WTC11 (cell line): Measurements from ENCODE around the gene UGDH. TPM values are rescaled to one million over a fixed set of nuclear protein-coding genes. Genes with fewer than 3 reads are reported as not detected.

ENCODE experiments used
- ATAC-seq: fragments of 200-7000 bp; cut with Tn5 transposase; 2 replicates; pipeline ENCODE4 v1.10.0; 2021; ENCODE audit warnings: mild to moderate bottlenecking, moderate library complexity
- CTCF ChIA-PET: fragments of 300-600 bp; sonication (Branson Sonifier 250); formaldehyde crosslinking; loops from one replicate; lab custom pipeline; 2021; ENCODE audit warnings: antibody characterized with exemption; lab: Charles Lee
- POLR2A ChIA-PET: fragments of 350-600 bp; sonication (Branson Sonifier 250); formaldehyde crosslinking; loops from one replicate; lab custom pipeline; 2021; ENCODE audit warnings: antibody characterized with exemption; lab: Charles Lee
- DNase-seq: peaks from one replicate; pipeline ENCODE4 v3.0.0; 2021; ENCODE audit warnings: low spot score
- H3K27ac Mint-ChIP-seq: 2 replicates; pipeline ENCODE4 v1.8.0; 2021; ENCODE audit warnings: mixed read lengths
- H3K27me3 Mint-ChIP-seq: 2 replicates; pipeline ENCODE4 v1.8.0; 2021; ENCODE audit warnings: low read depth, mild to moderate bottlenecking, moderate library complexity, mixed read lengths
- H3K36me3 Mint-ChIP-seq: 2 replicates; pipeline ENCODE4 v1.8.0; 2021; ENCODE audit warnings: mixed read lengths
- H3K4me1 Mint-ChIP-seq: 2 replicates; pipeline ENCODE4 v1.8.0; 2022; ENCODE audit warnings: mixed read lengths
- H3K4me3 Mint-ChIP-seq: 2 replicates; pipeline ENCODE4 v1.8.0; 2021; ENCODE audit warnings: mild to moderate bottlenecking, moderate library complexity, mixed read lengths
- H3K9me3 Mint-ChIP-seq: 2 replicates; pipeline ENCODE4 v1.8.0; 2021; ENCODE audit warnings: mixed read lengths
- TCF7 ChIP-seq: sonication (generic); formaldehyde crosslinking; IDR thresholded peaks from 2 replicates; pipeline ENCODE4 v1.8.0; 2022; ENCODE audit warnings: mild to moderate bottlenecking, low read depth, missing genetic modification reagents, moderate library complexity
- TEAD4 ChIP-seq: sonication (generic); formaldehyde crosslinking; IDR thresholded peaks from 2 replicates; pipeline ENCODE4 v1.8.0; 2022; ENCODE audit warnings: mild to moderate bottlenecking, missing genetic modification reagents
- ZNF263 ChIP-seq: sonication (generic); formaldehyde crosslinking; IDR thresholded peaks from 2 replicates; pipeline ENCODE4 v1.8.1; 2022; ENCODE audit warnings: low read depth, mild to moderate bottlenecking, moderate library complexity, missing genetic modification reagents
- ZNF416 ChIP-seq: fragments of 250-450 bp; sonication (Bioruptor Pico); IDR thresholded peaks from 2 replicates; pipeline ENCODE4 v1.9.0; 2021; ENCODE audit warnings: mild to moderate bottlenecking, inconsistent platforms
- total RNA-seq: library from RNA; stranded (reverse); gene quantifications from 3 replicates; pipeline ENCODE4 v1.2.3, GENCODE V29; 2021
- TF ChIP-seq, protein P1 (sequence below): sonication (generic); formaldehyde crosslinking; conservative IDR thresholded peaks from 2 replicates; pipeline ENCODE4 v1.8.1; 2023; ENCODE audit warnings: mild to moderate bottlenecking, low read depth, missing genetic modification reagents, moderate library complexity
- TF ChIP-seq, protein P2 (sequence below): fragments of 250-450 bp; sonication (Bioruptor Pico); IDR thresholded peaks from 2 replicates; pipeline ENCODE4 v2.1.2; 2022; ENCODE audit warnings: mild to moderate bottlenecking, moderate library complexity
- TF ChIP-seq, protein P3 (sequence below): sonication (generic); formaldehyde crosslinking; IDR thresholded peaks from 2 replicates; pipeline ENCODE4 v1.8.1; 2023; ENCODE audit warnings: mild to moderate bottlenecking, missing genetic modification reagents, borderline replicate concordance

The UGDH gene
- total RNA-seq, 1 experiment from 2014 or later, result 97.5 TPM

DNA sequence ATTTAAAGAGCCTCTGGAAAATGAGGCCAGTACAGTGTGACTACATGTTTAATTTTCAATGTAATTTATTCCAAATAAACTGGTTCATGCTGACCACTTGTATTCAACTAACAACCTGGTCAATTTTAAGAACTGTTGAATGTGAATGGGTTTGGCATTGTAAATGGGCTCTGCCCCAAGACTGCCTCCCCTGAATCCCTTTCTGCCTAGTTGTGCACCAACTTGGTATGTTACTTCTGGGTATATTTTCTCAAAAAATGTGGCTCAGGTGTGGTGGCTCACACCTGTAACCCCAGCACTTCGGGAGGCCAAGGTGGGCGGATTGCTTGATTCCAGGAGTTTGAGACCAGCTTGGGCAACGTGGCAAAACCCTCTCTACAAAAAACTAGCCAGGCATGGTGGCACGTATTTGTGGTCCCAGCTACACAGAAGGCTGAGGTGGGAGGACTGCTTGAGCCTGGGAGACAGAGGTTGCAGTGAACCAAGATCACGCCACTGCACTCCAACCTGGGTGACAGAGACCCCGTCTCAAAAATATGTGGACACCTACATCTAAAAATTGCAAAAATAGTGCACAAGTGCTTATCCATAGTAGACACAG, 75.7 kb downstream of the UGDH start (continued):
- TF ChIP-seq, protein P1, sequence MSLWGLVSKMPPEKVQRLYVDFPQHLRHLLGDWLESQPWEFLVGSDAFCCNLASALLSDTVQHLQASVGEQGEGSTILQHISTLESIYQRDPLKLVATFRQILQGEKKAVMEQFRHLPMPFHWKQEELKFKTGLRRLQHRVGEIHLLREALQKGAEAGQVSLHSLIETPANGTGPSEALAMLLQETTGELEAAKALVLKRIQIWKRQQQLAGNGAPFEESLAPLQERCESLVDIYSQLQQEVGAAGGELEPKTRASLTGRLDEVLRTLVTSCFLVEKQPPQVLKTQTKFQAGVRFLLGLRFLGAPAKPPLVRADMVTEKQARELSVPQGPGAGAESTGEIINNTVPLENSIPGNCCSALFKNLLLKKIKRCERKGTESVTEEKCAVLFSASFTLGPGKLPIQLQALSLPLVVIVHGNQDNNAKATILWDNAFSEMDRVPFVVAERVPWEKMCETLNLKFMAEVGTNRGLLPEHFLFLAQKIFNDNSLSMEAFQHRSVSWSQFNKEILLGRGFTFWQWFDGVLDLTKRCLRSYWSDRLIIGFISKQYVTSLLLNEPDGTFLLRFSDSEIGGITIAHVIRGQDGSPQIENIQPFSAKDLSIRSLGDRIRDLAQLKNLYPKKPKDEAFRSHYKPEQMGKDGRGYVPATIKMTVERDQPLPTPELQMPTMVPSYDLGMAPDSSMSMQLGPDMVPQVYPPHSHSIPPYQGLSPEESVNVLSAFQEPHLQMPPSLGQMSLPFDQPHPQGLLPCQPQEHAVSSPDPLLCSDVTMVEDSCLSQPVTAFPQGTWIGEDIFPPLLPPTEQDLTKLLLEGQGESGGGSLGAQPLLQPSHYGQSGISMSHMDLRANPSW (CRISPR knock-in tag), result no peak

DNA sequence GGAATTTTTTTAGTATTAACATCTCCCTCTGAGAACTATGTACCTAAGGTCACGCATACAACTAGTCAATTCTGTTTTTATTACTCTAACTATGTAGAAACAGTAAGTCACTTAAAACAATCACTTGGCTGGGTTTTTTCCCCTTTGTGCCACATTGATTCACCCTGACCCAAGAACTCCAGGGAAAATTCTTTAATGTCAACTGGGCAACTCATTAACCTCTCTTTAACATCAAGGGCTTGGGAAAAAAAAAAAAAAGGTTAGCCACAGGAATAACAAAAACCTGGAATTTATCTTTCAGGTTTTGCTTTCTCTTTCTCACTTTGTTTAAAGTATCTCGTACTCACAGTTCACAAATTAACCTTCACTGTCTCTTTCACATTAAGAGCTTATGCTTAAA, 76.6 kb downstream of the UGDH start:
- Mint-ChIP-seq H3K4me1 (peaks cover 31% of the 10 kb centered on the region), H3K9me3 (no peaks in the 10 kb centered on the region), H3K4me3 (no peak overlapping the region), H3K27me3 (0 out of 2 replicates have a peak, but pooled peaks cover 2% of the 10 kb centered on the region), H3K27ac (peak overlapping the region; percentile 91), H3K36me3 (peaks cover 50% of the 10 kb centered on the region)
- no peak for ATAC-seq
- TF ChIP-seq TCF7 (CRISPR knock-in tag) (no peak), TEAD4 (CRISPR knock-in tag) (no peak), ZNF263 (CRISPR knock-in tag) (no peak), ZNF416 (CRISPR knock-in tag) (peak; percentile 59; the same call in 1 of the 2 replicates)
- TF ChIP-seq, protein P2, sequence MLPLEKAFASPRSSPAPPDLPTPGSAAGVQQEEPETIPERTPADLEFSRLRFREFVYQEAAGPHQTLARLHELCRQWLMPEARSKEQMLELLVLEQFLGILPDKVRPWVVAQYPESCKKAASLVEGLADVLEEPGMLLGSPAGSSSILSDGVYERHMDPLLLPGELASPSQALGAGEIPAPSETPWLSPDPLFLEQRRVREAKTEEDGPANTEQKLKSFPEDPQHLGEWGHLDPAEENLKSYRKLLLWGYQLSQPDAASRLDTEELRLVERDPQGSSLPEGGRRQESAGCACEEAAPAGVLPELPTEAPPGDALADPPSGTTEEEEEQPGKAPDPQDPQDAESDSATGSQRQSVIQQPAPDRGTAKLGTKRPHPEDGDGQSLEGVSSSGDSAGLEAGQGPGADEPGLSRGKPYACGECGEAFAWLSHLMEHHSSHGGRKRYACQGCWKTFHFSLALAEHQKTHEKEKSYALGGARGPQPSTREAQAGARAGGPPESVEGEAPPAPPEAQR (CRISPR knock-in tag), result no peak
- TF ChIP-seq, protein P3, sequence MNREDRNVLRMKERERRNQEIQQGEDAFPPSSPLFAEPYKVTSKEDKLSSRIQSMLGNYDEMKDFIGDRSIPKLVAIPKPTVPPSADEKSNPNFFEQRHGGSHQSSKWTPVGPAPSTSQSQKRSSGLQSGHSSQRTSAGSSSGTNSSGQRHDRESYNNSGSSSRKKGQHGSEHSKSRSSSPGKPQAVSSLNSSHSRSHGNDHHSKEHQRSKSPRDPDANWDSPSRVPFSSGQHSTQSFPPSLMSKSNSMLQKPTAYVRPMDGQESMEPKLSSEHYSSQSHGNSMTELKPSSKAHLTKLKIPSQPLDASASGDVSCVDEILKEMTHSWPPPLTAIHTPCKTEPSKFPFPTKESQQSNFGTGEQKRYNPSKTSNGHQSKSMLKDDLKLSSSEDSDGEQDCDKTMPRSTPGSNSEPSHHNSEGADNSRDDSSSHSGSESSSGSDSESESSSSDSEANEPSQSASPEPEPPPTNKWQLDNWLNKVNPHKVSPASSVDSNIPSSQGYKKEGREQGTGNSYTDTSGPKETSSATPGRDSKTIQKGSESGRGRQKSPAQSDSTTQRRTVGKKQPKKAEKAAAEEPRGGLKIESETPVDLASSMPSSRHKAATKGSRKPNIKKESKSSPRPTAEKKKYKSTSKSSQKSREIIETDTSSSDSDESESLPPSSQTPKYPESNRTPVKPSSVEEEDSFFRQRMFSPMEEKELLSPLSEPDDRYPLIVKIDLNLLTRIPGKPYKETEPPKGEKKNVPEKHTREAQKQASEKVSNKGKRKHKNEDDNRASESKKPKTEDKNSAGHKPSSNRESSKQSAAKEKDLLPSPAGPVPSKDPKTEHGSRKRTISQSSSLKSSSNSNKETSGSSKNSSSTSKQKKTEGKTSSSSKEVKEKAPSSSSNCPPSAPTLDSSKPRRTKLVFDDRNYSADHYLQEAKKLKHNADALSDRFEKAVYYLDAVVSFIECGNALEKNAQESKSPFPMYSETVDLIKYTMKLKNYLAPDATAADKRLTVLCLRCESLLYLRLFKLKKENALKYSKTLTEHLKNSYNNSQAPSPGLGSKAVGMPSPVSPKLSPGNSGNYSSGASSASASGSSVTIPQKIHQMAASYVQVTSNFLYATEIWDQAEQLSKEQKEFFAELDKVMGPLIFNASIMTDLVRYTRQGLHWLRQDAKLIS, result no peak
- no peak for DNase-seq
- ChIA-PET CTCF (no interaction called here), POLR2A (interaction anchor here (0.7 kb wide), 1 partner anchor 8 kb away, joined by 7 read pairs; the partner anchor contains the start of genes LIAS and RPL9)

Other genes starting within 250 kb of the UGDH start
- 56.7 to 64.3 TPM (median 59.4 TPM) in 3 replicates for gene RFC1, start 161.1 kb downstream of the UGDH start, total RNA-seq
- 0.09 to 0.14 TPM in 2 of 3 replicates, not detected in the other for gene KLB, start 120.5 kb downstream of the UGDH start, total RNA-seq
- gene RPL9, start 68.5 kb downstream of the UGDH start, total RNA-seq, result 1,191 to 1,343 TPM (median 1,328 TPM) in 3 replicates
- gene LIAS, start 68.4 kb downstream of the UGDH start, total RNA-seq, result 23.1 to 23.5 TPM (median 23.1 TPM) in 3 replicates
- 32.3 to 40.1 TPM (median 38.5 TPM) in 3 replicates for gene SMIM14, start 111.4 kb upstream of the UGDH start, total RNA-seq
- gene UBE2K, start 170.7 kb upstream of the UGDH start, total RNA-seq, result 131 to 138 TPM (median 135 TPM) in 3 replicates